ENCODE data around the gene COL5A2.

- TF ChIP-seq CTCF (optimal IDR thresholded peaks at IDR 0.05 in 1 of 3, IDR thresholded peaks at IDR 0.05 in 1 of 3, conservative IDR thresholded peaks at IDR 0.05 in 1 of 3; ENCODE audit: extremely low read depth in 1 of 3, insufficient read depth in 2 of 3, low read length in 3 of 3) (no peak), EZH2 (IDR thresholded peaks at IDR 0.05; ENCODE audit: low read length) (no peak)
These were observed 43.0 kb upstream of the COL5A2 start for GRCh38 chr2:189222468-189223105.
